HG03039 (cell line): ENCODE results near the gene CEPT1.
"Not testable (repeated sequence)": the region's sequence is repeated elsewhere in the genome, so short reads cannot be mapped to it uniquely, and the experiment has no call there.

Experiments
- ATAC-seq: cut with Tn5 transposase; IDR thresholded peaks from one replicate; pipeline ENCODE4 v1.9.1; 2021; ENCODE audit warnings: mild to moderate bottlenecking, moderate library complexity; ENCODE audit not compliant: unreplicated experiment

CEPT1 gene

GRCh38 chr1:111208921-111209320 is 68.9 kb downstream of the CEPT1 start:
- no peak for ATAC-seq

DNA sequence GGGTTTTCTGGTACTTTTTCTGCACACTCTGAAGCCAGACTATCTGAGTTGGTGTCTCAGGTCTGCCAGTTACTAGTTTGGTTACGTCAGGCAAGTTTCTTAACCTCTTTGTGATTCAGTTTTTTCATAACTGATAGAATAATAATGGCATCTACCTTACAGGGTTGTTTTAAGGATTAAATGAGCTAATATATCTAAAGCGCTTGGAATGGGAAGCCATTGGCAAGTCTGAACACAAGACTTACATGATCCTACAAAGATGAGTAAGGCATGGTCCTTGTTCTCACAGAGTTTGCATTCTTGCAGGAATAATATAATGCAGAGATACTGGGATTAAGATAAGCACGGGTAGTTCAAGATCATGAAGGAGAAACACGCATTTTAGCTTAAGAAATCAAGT is 69.6 kb downstream of the CEPT1 start:
- no peak for ATAC-seq

- no peak for ATAC-seq
Observed at GRCh38 chr1:111211921-111212320, 71.9 kb downstream of the CEPT1 start.

DNA sequence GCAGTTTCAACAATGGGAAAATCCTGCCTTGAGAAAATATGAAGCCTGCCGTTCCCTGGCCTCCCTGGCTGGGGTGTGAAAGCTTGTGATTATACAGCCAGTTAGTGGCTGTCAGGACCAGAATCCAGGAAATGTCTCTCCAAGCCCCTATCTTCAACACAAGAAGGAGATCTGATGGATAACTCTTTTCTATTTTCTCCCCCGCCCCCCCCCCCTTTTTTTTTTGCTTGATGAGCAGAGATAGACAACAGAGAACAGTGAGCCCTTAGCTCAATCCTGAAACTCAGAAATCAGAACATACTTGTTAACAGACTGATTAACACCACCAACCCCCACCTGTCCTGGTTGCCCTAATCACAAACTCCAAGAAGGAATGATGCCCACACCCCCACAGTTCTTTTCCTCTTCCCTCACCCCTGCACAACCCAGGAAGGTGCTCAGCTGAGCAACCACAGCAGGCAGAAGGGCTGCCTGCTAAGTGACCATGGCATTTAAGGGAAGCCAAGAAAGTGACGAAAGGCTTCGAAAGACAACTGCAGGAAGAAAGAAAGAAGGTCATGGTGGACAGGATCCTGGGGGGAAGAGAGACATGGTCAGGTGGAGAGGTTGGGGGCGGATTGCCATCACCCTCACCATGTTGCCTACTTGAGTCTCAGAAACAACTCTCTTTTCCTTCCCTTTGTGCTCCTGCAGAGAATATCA is 72.8 kb downstream of the CEPT1 start:
- ATAC-seq, result no peak

GRCh38 chr1:111213412-111213811 is 73.4 kb downstream of the CEPT1 start:
- no peak for ATAC-seq

DNA sequence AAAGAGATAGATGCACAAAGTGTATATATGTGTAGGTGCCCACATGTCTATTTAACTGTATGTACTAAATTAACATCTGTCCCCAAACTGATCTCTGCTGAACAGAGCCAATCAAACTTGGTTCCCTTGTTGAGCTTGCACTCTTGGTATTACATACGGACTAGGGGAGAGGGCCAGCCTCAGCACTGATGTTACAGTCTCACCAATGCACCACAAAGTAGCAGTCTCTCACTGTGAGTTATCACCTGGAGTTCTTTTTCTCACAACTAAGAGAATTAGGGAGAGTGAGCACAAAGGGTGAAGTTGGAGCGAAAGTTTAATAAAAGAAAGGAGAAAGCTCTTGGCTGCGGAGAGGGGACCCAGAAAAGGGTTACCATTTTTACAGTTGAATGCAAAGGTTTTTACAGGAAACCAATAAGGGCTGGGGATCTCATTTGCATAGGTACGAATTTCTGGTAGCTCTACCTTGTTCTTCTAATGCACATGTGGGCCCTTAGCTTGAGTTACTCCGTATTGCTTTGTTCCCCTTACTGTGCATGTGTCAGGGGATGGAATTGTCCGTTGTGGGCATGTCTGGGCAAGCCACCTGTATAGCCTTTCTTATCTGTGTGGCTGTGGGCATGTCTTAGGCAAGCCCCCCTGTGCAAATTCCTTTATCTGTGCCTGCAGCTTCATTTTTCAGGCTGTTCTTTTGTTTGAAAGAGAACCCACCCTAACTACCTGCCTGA is 74.2 kb downstream of the CEPT1 start:
- ATAC-seq, result no peak

GRCh38 chr1:111214884-111215283 is 74.9 kb downstream of the CEPT1 start:
- ATAC-seq, result no peak

- ATAC-seq, result not testable (repeated sequence)
Observed at GRCh38 chr1:111215285-111215684, 75.3 kb downstream of the CEPT1 start.

DNA sequence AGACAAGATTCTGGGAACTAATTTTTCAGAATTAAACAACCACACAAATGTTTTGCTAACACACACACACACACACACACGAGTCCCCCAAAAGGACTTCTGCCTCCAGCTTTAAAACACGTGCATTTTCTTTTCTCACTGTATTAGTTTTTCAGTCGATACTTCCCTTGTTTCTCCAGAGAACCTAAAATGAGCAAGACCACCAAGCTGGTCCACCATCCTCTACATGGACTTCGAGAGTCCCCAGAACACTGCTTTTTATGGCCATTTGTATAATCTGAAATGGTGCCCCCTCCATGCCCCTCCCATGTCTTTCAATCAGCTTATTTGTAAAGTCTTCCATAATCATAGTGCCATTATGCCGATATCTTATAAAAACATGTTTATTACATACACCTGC is 76.7 kb downstream of the CEPT1 start:
- ATAC-seq, result no peak

- ATAC-seq, result no peak
Observed at GRCh38 chr1:111217183-111217910, 77.3 kb downstream of the CEPT1 start.

DNA sequence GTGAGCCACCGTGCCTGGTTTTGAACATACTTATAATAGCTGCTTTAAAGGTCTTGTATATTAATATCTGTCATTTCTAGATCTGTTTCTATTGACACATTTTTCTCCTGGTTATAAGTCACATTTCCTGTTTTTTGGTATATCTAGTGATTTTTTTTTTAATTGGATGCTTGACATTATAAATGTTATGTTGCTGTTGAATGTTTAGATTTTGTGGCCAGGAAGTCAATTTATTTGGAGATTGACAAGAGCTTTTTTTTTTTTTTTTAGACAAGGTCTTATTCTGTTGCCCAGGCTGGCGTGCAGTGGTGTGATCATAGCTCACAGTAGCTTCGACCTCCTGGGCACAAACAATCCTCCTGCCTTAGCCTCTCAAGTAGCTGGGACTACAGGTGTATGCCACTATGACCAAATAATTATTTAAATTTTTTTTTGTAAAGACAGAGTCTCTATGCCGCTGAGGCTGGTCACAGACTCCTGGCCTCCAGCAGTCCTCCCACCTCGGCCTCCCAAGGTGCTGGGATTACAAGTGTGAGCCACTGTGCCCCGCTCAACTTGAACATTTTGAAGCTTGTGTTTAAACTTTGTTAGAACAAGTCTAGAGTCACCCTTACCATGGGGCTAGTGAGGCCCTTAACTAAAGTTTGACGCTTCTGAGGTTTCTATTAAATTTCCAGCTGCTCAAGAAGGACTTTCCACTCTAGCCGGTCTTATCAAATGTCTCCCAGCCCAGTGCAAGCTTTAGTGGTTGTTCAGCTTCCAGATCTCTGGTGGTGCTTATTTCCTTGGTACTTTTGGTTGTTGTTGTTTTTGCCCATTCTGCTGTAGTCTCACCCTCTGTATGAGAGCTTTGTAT is 78.9 kb downstream of the CEPT1 start:
- ATAC-seq, result no peak

DNA sequence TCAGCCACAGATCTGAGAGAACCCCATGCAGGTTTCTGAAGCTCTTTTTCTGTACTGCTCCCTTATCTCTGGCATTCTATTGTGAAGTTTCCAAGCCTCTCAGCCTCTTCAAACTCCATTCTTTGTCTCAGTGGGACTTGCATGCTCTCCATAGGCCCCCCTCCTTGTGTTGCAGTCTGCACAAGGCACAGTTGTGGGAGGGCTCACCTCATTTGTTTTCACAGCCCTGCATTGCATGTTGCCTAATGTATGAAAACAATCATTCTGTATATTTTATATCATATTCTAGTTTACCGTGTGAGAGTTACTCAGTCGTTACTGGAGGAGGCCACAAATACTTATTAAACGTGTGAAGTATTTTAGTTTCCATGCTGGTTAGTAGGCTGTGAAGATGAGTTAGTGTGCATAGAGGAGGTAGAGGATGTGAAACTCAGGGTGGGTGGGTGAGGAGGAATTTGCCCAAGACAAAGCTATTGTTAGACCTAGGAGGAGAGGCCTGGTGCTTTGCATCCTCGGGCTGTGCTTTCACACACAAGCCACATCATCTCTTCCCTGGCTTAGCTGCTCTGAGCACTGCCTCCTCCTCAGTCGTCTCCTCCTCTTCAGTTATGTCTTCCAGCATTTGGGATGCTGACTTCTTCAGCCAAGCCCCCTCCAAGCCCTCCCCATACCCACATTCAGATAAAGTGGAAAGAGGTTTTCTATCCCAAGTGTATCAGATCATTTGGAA is 79.7 kb downstream of the CEPT1 start:
- ATAC-seq, result peak; percentile 27

DNA sequence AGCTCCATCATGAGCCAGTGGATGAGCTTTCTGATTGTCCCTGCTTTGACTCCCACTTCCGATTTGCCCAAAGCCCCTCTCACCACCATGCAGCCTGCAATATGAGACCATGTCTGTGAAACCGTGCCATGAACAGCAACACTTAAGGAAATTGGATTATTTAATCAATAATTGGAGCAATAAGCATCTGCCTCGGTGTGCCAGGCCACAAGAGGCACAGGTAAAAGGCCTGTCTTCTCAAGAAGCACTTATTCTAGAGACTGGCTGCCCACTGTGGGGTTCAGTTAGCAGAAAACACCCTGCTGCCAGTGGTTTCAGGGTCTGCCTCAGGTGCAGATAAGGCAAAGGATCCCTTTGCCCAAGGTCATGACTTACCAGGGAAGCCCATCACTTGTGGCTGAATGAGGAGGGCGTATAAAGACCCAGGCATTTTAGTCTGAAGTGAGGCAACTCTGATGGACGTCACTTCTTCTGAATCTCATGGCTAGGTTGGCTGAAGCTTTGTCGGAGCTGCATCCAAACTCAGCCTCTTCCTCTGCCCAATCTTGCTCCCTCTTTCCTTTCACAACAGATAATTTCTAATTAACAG is 80.4 kb downstream of the CEPT1 start:
- no peak for ATAC-seq

- ATAC-seq, result no peak
Observed at GRCh38 chr1:111221276-111221632, 81.2 kb downstream of the CEPT1 start.

- ATAC-seq, result peak; percentile 53
Observed at GRCh38 chr1:111221633-111222291, 81.7 kb downstream of the CEPT1 start.

DNA sequence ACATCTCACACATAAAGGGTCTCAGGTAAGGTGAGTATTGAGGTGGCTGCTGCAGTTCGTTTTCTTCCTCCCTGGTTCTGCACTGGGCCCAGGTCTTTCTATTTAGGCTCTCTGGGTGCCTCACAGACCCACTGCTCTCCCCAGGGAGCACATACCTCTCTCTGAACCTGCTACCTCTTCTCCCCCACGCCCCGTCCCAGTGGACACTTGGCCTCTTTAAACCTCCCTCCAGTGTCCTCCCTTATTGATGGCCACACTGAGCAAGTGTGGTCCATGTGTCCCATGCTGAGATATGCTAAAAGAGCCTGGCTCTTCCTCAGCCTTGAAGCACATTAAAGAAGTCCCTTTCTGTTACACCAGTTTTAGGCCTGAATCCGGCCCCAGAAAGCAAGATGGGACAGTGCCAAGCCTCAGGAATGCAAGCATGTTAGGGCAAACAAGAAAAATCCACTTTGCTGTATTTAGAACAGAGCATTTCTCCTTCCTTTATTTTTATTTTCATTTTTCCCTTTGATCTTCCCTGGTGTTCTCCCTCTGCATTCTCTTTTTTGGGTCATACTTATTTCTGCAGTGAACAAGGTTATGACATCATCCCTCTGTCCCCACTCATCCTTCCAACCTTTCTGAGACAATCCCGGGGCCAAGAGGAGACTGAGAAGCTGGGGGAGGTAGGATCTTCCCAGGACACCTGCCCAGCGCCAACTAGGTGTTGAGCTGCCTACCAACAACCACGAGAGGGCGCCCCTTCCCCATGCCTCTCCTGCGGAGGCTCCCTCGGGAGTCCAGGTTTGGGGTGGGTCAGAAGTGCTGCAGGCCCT is 82.5 kb downstream of the CEPT1 start:
- ATAC-seq, result peak; percentile 0

DNA sequence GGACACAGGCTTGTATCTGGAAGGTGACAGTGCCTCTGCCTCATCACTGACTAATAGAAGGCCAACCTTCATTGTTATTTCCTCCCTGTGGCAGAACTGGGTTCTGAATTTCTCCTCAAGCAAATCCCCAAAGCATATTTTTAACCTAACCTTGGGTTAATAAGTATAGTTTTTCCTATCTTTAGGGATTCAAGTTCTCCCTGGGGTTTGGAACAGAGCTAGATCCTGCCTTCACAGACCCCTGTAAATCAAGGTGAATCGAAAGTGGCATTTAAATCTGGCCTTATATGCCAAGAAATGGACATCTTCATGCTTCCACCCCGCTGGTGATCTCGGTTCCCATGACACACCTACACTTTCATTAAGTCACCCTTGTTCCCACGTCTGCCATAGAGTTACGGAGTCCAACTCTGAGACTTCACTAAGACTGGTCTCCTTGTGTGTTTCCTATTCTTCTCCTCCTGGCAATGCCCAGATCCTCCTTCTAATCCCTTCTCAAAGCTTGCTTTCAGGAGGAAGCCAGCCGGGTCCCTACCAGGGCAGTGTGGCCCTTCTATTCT is 83.2 kb downstream of the CEPT1 start:
- no peak for ATAC-seq

- ATAC-seq, result no peak
Observed at GRCh38 chr1:111225091-111225490, 85.1 kb downstream of the CEPT1 start.
